B cell (primary cell): ENCODE data around the gene ABCA7. TPM values are rescaled to one million over a fixed set of nuclear protein-coding genes. Genes with fewer than 3 reads are reported as not detected.
A peak's percentile ranks its signal among the peaks of the same experiment; 100 is the strongest.

ENCODE experiments used
- ATAC-seq: fragments of 200-7000 bp; cut with Tn5 transposase; one replicate; pipeline ENCODE4 v1.10.0; 2021; ENCODE audit warnings: low read depth, mild to moderate bottlenecking, moderate number of reproducible peaks, moderate library complexity
- CTCF ChIA-PET: fragments of 350-600 bp; sonication (Branson Sonifier 250); formaldehyde crosslinking; loops from one replicate; lab custom pipeline; 2021; ENCODE audit warnings: antibody characterized with exemption, inconsistent platforms; lab: Charles Lee
- POLR2A ChIA-PET: fragments of 350-600 bp; sonication (Branson Sonifier 250); formaldehyde crosslinking; loops from one replicate; lab custom pipeline; 2021; ENCODE audit warnings: antibody characterized with exemption; lab: Charles Lee
- DNase-seq: peaks from one replicate; pipeline ENCODE4 v3.0.0; 2013
- H2AFZ ChIP-seq: 2 replicates; pipeline ENCODE4 v1.6.1; 2012; ENCODE audit warnings: mild to moderate bottlenecking, low read depth, low read length; ENCODE audit not compliant: insufficient read depth, poor library complexity, severe bottlenecking
- H3K27ac ChIP-seq, 2 donors: 1 replicate in 1 of 2; 2 replicates in 1 of 2; pipeline ENCODE4 v1.5.1; 2012 to 2013; ENCODE audit warnings: low read length in 2 of 2, mild to moderate bottlenecking in 2 of 2, moderate library complexity in 1 of 2
- H3K27me3 ChIP-seq, 4 experiments: fragments of 200-600 bp in 1 of 4; sonication (generic) in 1 of 4; replicated peaks in 1 of 4; 1 replicate in 2 of 4; 2 replicates in 2 of 4; pipeline versions ENCODE4 v1.6.1 to v1.7.0; 2013 to 2016; ENCODE audit warnings: low read length in 3 of 4, mild to moderate bottlenecking in 2 of 4, mixed read lengths in 1 of 4, moderate library complexity in 1 of 4; ENCODE audit not compliant: insufficient read depth in 4 of 4, control insufficient read depth in 3 of 4; ENCODE audit errors: control extremely low read depth in 1 of 4
- H3K36me3 ChIP-seq, 2 experiments: replicated peaks in 1 of 2; 1 replicate in 1 of 2; 2 replicates in 1 of 2; pipeline versions ENCODE4 v1.6.1 to v1.7.1; 2013; ENCODE audit warnings: low read length in 1 of 2; ENCODE audit not compliant: insufficient read depth in 2 of 2, control insufficient read depth in 1 of 2; ENCODE audit errors: control extremely low read depth in 1 of 2, extremely low read depth in 1 of 2
- H3K4me1 ChIP-seq, 2 donors: fragments of 200-600 bp in 1 of 2; sonication (generic) in 1 of 2; 1 replicate in 1 of 2; 2 replicates in 1 of 2; pipeline versions ENCODE4 v1.5.1 to v1.6.1; 2013 to 2017; ENCODE audit warnings: low read length in 2 of 2; ENCODE audit not compliant: control insufficient read depth in 2 of 2, insufficient read depth in 2 of 2
- H3K4me2 ChIP-seq: replicated peaks from 2 replicates; pipeline ENCODE3; 2012; ENCODE audit warnings: mild to moderate bottlenecking, low read depth, low read length; ENCODE audit not compliant: poor library complexity, severe bottlenecking
- H3K4me3 ChIP-seq, 5 experiments: fragments of 200-600 bp in 1 of 5; sonication (generic) in 1 of 5; 1 replicate in 3 of 5; 2 replicates in 2 of 5; pipeline versions ENCODE4 v1.5.1 to v1.7.0; 2011 to 2016; ENCODE audit warnings: low read length in 4 of 5, mild to moderate bottlenecking in 4 of 5, low read depth in 2 of 5, control low read depth in 1 of 5, moderate library complexity in 1 of 5; ENCODE audit not compliant: insufficient read depth in 1 of 5; ENCODE audit errors: control extremely low read depth in 1 of 5, extremely low read depth in 1 of 5
- H3K79me2 ChIP-seq: fragments of 200-600 bp; sonication (generic); one replicate; pipeline ENCODE4 v1.6.0; 2016; ENCODE audit warnings: low read length; ENCODE audit not compliant: control insufficient read depth, insufficient read depth
- H3K9ac ChIP-seq: fragments of 200-600 bp; sonication (generic); 2 replicates; pipeline ENCODE4 v1.6.1; 2017; ENCODE audit warnings: mild to moderate bottlenecking, low read length, moderate library complexity
- H3K9me3 ChIP-seq, 3 donors: one replicate each; pipeline versions ENCODE4 v1.6.1 to v1.7.1; 2013; ENCODE audit warnings: low read length in 2 of 3; ENCODE audit not compliant: control insufficient read depth in 2 of 3, insufficient read depth in 1 of 3; ENCODE audit errors: control extremely low read depth in 1 of 3
- H4K20me1 ChIP-seq: 2 replicates; pipeline ENCODE4 v1.6.0; 2012; ENCODE audit warnings: mild to moderate bottlenecking, low read length; ENCODE audit not compliant: insufficient read depth, control insufficient read depth, poor library complexity, severe bottlenecking
- H3K27ac Mint-ChIP-seq: one replicate; pipeline ENCODE4 v1.8.0; 2021; ENCODE audit warnings: mixed read lengths
- H3K27me3 Mint-ChIP-seq: one replicate; pipeline ENCODE4 v1.8.0; 2021; ENCODE audit warnings: mixed read lengths
- H3K4me1 Mint-ChIP-seq: one replicate; pipeline ENCODE4 v1.8.0; 2021; ENCODE audit warnings: mixed read lengths
- H3K4me3 Mint-ChIP-seq: one replicate; pipeline ENCODE4 v1.8.0; 2021; ENCODE audit warnings: mixed read lengths
- H3K9me3 Mint-ChIP-seq: one replicate; pipeline ENCODE4 v1.8.0; 2022; ENCODE audit warnings: mixed read lengths; ENCODE audit not compliant: insufficient read depth
- EZH2 ChIP-seq: IDR thresholded peaks from 2 replicates; pipeline ENCODE4 v1.6.1; 2012; ENCODE audit warnings: borderline replicate concordance, low read depth, mild to moderate bottlenecking, moderate library complexity, low read length; ENCODE audit not compliant: insufficient read depth, poor library complexity, severe bottlenecking
- WGBS: methylation state at CpG from one replicate; pipeline ENCODE4 v1.1.5; 2013; ENCODE audit warnings: missing lambda C conversion rate; ENCODE audit not compliant: insufficient coverage; 5-methylcytosine and 5-hydroxymethylcytosine counted together
- intact Hi-C: fragments of 100-400 bp; cut with micrococcal nuclease; formaldehyde crosslinking; loops from one replicate; pipeline ENCODE4 v1.10.0; 2022
- polyA plus RNA-seq: library from polyadenylated mRNA; depleted of rRNA; stranded (reverse); fragments of >200 nt; gene quantifications from 2 replicates; pipeline ENCODE4 v1.2.3, GENCODE V29; 2012
- total RNA-seq, 2 donors: library from RNA; stranded (reverse); fragments of 120-200 nt in 1 of 2; gene quantifications; 1 replicate in 1 of 2; 2 replicates in 1 of 2; pipeline versions ENCODE4 v1.2.3 to v1.2.4, GENCODE V29; 2013 to 2022
- TF ChIP-seq, protein P1 (sequence below): fragments of 200-600 bp; IDR thresholded peaks from one replicate; pipeline ENCODE4 v1.8.0; 2022; ENCODE audit warnings: antibody characterized with exemption, mild to moderate bottlenecking

ABCA7 gene
- total and polyA plus RNA-seq, 2 donors (not counting 1 experiment from before 2014, with no cell fraction given), result 192 to 281 TPM

DNA sequence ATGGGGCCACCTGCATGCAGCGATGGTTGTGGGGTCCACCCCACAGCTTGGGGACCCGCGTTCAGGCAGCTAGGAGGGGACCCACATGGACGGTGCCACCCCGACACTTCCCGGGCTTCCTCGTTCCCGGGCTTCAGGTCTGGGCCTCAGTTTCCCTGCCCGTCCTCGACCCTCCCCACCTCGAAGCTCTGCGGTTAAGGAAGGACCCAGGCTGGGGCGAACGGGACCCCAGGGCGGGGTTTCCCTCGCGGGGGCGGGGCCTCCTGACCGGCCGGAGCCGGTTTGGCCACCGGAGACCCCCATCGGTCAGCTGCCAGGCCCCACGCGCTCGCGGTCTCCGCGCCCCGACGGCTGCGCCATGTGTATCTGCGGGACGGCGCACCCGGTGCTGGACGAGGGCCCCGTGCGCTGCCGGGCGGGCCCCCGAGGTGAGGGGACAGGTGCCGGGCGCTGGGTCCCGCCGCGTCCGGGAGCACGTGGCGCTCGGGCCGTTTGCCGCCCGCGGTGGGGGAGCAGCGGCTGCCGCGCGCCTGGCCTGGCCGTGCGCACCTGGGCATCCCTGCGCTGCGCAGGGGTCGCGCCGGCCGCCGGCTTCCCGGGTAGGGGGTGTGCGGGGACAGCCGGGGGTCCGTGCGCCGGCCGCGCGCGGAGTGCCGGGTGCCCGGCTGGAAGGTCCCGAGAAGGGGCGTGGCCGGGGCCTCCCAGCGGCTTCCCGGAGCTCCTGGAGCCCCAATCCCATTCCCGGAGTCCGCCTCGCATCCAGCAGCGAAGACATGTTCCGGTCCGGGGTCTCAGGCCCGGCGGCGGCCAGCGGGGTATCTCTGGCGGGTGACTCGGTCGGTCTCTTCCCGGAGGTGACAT, 31.3 kb downstream of the ABCA7 start:
- H3K27me3 Mint-ChIP-seq, result no peaks in the 10 kb centered on the region
- TF ChIP-seq EZH2, result no peak
- TF ChIP-seq, protein P1, sequence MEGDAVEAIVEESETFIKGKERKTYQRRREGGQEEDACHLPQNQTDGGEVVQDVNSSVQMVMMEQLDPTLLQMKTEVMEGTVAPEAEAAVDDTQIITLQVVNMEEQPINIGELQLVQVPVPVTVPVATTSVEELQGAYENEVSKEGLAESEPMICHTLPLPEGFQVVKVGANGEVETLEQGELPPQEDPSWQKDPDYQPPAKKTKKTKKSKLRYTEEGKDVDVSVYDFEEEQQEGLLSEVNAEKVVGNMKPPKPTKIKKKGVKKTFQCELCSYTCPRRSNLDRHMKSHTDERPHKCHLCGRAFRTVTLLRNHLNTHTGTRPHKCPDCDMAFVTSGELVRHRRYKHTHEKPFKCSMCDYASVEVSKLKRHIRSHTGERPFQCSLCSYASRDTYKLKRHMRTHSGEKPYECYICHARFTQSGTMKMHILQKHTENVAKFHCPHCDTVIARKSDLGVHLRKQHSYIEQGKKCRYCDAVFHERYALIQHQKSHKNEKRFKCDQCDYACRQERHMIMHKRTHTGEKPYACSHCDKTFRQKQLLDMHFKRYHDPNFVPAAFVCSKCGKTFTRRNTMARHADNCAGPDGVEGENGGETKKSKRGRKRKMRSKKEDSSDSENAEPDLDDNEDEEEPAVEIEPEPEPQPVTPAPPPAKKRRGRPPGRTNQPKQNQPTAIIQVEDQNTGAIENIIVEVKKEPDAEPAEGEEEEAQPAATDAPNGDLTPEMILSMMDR, result no peak
- H3K4me1 Mint-ChIP-seq, result peaks cover 47% of the 10 kb centered on the region
- no peak overlapping the region for H3K9ac ChIP-seq
- H3K4me1 ChIP-seq, result peaks cover 64 to 81% of the 10 kb centered on the region in 2 donors
- intact Hi-C loops, result no loop called here
- H3K4me3 Mint-ChIP-seq, result peak overlapping the region; percentile 34
- POLR2A ChIA-PET, result interaction anchor here (0.7 to 1.2 kb wide), 3 partner anchors 30 to 61 kb away, joined by 3 read pairs; no protein-coding TSS in a partner anchor
- CTCF ChIA-PET, result interaction anchor here (0.5 kb wide), 1 partner anchor 39 kb away, joined by 3 read pairs; no protein-coding TSS in a partner anchor
- H3K9me3 ChIP-seq, result no peaks in the 10 kb centered on the region
- H3K36me3 ChIP-seq, result peaks cover 0 to 67% of the 10 kb centered on the region in 2 experiments
- peaks cover 81% of the 10 kb centered on the region for H3K79me2 ChIP-seq
- H3K4me2 ChIP-seq, result peak overlapping the region; percentile 37
- peak overlapping the region; percentile 46 for H3K27ac Mint-ChIP-seq
- WGBS, result 94% methylated on average over 99 of the region's 99 CpGs
- DNase-seq (no peak), ATAC-seq (no peak)
- H3K27me3 ChIP-seq, result no peaks in the 10 kb centered on the region
- H3K27ac ChIP-seq, result peak overlapping the region in 1 of 2 donors; percentile 15
- peaks cover 72% of the 10 kb centered on the region for H4K20me1 ChIP-seq
- H3K4me3 ChIP-seq, result no peak overlapping the region
- H2AFZ ChIP-seq, result no peak overlapping the region
- no peaks in the 10 kb centered on the region for H3K9me3 Mint-ChIP-seq
